Testis (tissue), 2 donors: ENCODE measurements around the gene KATNAL2.
"Not testable (repeated sequence)": the region's sequence is repeated elsewhere in the genome, so short reads cannot be mapped to it uniquely, and the experiment has no call there.

Experiments used
- POLR2A ChIP-seq: fragments of 450-650 bp; IDR thresholded peaks from one replicate; pipeline ENCODE4 v1.6.1; 2017; ENCODE audit warnings: antibody characterized with exemption, mild to moderate bottlenecking, moderate library complexity
- TF ChIP-seq, protein P1 (sequence below), 3 experiments: fragments of 450-650 bp in 2 of 3; fragments of 200-600 bp in 1 of 3; sonication (generic) in 1 of 3; IDR thresholded peaks; one replicate each; pipeline ENCODE4 v1.5.1; 2016 to 2019; ENCODE audit warnings: antibody characterized with exemption in 3 of 3, mild to moderate bottlenecking in 2 of 3, moderate library complexity in 1 of 3

DNA sequence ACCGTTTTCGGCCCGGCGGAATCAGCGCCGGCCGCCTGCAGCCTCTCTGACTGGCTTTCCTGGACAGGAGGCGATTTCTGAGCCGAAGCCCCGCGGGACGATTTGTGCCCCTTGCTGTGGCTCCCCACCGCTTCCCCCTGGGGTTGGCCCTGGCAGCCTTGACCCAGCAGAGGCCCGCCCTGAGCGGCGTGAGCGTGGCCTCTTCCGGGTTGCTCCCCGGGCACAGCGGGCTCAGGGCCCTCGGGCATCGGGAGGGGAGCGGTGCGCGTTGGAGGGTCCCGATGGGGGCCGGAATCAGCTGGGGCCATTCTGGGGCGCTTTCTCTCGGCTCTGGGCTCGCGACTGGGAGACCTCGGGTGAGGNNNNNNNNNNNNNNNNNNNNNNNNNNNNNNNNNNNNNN lies 52.1 kb downstream of the KATNAL2 start:
- TF ChIP-seq, protein P1, sequence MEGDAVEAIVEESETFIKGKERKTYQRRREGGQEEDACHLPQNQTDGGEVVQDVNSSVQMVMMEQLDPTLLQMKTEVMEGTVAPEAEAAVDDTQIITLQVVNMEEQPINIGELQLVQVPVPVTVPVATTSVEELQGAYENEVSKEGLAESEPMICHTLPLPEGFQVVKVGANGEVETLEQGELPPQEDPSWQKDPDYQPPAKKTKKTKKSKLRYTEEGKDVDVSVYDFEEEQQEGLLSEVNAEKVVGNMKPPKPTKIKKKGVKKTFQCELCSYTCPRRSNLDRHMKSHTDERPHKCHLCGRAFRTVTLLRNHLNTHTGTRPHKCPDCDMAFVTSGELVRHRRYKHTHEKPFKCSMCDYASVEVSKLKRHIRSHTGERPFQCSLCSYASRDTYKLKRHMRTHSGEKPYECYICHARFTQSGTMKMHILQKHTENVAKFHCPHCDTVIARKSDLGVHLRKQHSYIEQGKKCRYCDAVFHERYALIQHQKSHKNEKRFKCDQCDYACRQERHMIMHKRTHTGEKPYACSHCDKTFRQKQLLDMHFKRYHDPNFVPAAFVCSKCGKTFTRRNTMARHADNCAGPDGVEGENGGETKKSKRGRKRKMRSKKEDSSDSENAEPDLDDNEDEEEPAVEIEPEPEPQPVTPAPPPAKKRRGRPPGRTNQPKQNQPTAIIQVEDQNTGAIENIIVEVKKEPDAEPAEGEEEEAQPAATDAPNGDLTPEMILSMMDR (IDR thresholded peaks at IDR 0.05): not testable (repeated sequence)
- not testable (repeated sequence) for TF ChIP-seq POLR2A
